ENCODE data around the gene AUTS2.

The AUTS2 gene

GRCh38 chr7:69817841-69818635, 219.8 kb downstream of the AUTS2 start:
- no peak for DNase-seq (ENCODE audit: low read depth in 2 of 2)

DNA sequence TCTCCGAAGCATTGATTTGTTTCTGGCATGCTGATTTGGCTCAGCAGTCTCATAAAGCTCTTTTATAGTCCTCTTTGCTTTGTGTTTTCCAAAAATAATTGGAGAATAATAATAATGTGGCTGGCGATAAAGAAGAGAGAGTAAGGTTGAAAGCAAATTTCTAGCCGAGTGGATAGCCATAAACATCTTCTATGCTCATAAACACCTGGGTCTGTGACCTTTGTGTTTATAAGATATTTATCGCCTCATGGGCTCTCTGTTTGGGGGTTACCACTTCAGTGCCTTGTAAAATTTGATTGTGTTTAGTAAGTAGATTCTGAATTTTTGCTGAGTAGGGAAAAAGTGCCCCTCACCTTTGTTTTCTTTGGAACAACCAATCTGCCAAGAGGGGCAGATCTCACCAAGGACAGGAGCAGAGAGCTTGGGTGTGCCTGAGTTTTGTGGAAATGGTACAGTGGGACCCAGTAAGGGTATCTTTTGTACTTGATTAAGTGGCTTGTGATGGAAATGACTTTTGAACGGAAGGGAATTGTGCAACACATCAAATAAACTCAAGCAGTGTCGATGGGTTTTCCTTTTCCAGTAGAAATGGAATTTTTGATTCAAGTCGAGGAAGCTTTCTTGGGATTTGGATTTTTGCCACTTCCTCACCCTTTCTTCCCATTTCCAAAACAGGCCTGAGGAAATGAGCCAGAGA, 220.5 kb downstream of the AUTS2 start:
- DNase-seq (ENCODE audit: low read depth in 2 of 2), result no peak

- no peak for DNase-seq (ENCODE audit: low read depth in 2 of 2)
These were observed 221.0 kb downstream of the AUTS2 start for GRCh38 chr7:69819333-69819705.

- DNase-seq (ENCODE audit: low read depth in 2 of 2), result no peak
These were observed 222.4 kb downstream of the AUTS2 start for GRCh38 chr7:69820479-69821192.

- no peak for DNase-seq (ENCODE audit: low read depth in 2 of 2)
These were observed 224.1 kb downstream of the AUTS2 start for GRCh38 chr7:69822386-69822785.

DNA sequence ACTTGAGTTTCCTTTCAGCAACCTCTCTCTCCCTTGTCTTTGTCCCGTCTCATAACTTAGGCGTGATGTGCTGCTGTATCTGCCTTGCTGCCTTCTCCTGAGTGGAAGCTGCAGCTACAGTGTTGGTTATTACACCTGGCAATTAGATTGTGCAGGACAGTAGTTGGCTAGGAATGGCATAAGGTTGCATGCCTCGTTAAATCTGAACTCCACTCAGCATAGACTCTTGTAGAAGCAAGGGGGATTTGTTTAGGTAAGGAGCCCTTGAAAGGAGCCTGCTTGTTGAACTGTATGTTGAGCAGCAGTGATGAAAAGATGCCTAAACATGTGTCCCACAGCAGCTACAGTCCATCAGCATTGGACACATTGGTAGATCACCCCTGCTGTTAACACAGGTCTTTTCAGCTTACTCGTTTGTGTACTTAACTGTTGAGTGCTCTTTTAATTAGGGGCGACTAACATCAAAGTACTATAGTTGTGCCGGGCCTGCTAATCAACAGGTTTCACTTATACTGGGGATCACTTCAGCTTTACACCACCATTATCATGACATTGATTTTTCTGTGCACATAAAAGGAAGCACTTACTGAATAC, 225.0 kb downstream of the AUTS2 start:
- no peak for DNase-seq (ENCODE audit: low read depth in 2 of 2)

DNA sequence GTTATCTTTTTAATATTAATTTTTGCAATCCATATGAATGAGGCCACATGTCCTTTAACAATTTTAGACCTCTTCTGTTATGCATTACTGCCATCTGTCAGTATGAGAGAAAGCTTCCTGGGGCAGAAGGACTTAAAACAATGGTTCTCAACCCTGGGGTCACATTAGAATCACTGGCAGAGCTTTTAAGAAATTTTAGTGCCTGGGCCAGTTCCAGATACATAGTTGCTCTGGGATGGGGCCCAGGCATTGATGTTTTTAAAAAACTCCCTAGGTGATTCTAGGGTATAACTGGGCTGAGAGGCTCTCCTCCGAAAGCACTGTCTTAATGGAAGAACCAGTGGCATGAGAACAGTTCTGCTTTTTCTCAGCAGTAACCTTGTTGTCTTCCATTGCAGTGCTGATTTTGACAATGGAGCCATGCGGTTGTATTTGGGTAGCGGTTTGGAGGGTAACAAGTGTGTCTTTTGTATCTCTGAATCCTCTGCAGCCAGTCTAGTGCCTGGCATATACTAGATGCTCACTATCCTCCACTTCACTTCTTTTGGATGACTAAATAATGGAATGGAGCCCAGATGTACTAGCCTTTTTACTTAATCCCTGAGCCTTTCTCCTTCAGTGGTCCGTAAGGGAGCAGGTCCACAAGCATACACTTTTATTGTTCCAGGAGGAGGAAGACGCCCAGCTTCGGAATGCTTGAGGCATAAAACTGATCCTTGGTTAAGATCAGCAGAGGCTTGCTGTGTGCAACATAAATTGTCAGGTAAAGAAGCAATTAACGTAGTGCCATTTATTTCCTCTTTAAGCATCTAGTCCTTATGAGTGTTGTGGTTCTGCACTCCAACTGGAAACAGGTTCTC, 227.1 kb downstream of the AUTS2 start:
- no peak for DNase-seq (ENCODE audit: low read depth in 2 of 2)

DNA sequence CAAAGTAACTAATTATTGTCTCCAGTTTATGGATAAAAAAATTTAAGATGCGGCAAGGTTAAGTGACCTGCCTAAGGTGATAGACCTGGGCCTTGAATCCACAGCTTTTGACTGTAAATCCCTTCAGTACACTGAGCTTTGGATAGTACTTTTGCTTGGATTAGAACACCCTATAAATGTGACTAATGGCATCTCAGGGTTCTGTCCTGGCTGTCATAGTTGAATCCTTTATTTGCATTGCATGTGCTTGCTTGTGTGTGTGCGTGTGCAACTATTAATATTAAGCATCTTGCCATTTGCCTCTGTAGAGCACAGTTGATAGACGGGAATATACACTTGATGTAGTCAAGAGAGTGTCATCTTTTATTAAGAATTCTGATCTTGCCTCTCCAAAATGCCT, 228.0 kb downstream of the AUTS2 start:
- no peak for DNase-seq (ENCODE audit: low read depth in 2 of 2)

GRCh38 chr7:69827140-69827539, 228.9 kb downstream of the AUTS2 start:
- DNase-seq (ENCODE audit: low read depth in 2 of 2), result no peak

GRCh38 chr7:69827558-69827957, 229.3 kb downstream of the AUTS2 start:
- no peak for DNase-seq (ENCODE audit: low read depth in 2 of 2)

DNA sequence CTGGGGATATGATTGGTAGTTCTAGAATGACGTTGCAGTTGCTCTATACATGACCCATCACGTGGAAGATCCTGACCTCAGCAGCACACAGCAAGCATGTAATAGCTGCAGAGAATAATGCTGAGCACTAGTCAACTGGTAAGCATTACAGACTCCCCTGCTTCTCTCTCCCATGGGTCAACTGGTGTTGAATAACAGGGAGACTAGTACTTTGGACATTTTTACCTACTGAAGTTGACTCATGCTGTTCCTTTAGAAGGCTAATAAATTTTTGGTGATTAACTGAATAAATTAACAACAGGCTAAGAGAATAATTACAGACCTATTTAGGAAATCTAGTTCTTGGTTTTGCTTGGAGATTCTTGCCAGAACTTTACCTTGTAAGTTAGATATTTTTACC, 234.1 kb downstream of the AUTS2 start:
- DNase-seq (ENCODE audit: low read depth in 2 of 2), result no peak

GRCh38 chr7:69833964-69834363, 235.7 kb downstream of the AUTS2 start:
- DNase-seq (ENCODE audit: low read depth in 2 of 2), result no peak

- DNase-seq (ENCODE audit: low read depth in 2 of 2), result no peak
These were observed 238.4 kb downstream of the AUTS2 start for GRCh38 chr7:69836702-69837101.

DNA sequence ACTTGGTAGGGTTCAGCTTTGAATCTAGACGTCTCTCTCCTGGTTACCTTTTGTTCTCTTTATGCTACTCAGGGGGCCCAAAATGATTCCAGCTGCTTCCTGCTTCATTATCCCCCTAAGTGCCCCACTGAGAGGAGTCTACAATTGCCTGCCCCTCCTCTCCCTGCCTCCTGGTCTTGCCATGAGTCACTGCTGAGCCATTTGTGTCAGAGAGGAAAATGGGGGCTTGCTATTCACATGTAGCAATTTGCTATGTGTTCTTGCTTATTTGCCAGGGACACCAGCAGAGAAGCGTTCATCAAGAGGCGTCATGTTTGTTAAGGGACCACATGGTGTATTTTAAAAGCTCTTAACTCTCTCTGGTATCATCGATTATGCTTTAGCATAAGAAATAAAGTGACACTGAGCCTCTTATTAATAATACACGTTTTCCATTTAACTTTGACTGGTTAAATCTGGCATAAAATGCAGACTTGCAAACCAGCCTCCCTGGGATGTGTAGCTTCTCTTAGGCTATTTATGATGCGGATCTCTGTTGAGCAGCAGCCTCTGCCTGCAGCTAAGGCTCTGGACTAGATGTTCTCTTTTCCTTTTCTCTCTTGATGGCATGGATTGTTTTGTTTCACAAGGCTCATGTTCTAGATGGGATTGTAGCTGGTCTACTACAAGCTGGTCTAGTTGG, 239.3 kb downstream of the AUTS2 start:
- DNase-seq (ENCODE audit: low read depth in 2 of 2), result no peak

GRCh38 chr7:69839782-69840181, 241.5 kb downstream of the AUTS2 start:
- DNase-seq (ENCODE audit: low read depth in 2 of 2), result no peak

GRCh38 chr7:69840248-69840647, 242.0 kb downstream of the AUTS2 start:
- no peak for DNase-seq (ENCODE audit: low read depth in 2 of 2)

GRCh38 chr7:69843653-69844052, 245.4 kb downstream of the AUTS2 start:
- DNase-seq (ENCODE audit: low read depth in 2 of 2), result no peak

DNA sequence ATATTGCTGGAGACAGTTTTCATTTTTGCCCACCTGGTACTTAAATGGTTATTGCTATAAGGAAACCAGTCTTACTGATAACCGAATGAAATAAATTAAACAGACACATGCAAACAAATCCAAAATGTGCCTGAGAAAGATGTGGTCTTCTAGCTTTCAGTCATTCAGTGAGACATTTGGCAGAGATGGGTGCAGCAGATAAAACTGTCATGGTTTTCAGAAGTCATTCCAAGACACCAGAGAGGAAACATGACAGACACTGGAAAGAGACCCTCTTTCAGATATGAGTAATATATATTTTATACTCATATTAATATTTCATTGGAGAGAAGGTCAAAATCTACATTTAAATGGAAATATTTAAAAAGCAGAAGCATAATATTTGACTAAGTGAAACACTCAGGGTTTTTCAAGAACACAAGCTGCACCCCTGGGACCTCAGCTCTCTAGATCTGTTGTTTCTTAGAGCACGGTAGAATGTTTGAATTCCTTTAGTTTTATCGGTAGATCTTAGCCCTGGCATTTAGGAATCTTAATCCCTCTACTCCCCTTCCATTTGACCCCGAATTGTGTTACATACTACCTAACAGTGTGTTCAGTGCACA, 246.1 kb downstream of the AUTS2 start:
- no peak for DNase-seq (ENCODE audit: low read depth in 2 of 2)

- no peak for DNase-seq (ENCODE audit: low read depth in 2 of 2)
These were observed 247.6 kb downstream of the AUTS2 start for GRCh38 chr7:69845721-69846495.
